ENCODE results near the gene GANC.

DNA sequence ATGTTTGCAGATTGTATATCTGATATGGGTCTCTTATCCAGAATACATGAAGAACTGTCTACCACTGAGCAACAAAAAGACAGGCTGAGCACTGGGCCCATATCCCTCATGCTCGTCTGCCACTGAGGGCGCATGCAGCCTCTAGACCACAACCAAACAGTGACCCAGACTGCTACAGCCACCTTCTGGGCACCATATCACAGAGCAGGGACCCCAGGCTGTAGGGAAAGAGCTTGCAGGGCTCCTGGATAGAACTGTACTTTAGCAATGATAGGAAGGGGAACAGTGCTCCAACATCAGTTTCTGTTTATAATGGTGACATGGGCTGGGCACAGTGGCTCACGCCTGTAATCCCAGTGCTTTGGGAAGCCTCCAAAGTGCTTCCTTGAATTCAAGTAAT lies 40.5 kb downstream of the GANC start:
- no peak for TF ChIP-seq TAF1 (IDR thresholded peaks at IDR 0.05; ENCODE audit: borderline replicate concordance, insufficient read depth, low read length)
- TF ChIP-seq, protein P1, sequence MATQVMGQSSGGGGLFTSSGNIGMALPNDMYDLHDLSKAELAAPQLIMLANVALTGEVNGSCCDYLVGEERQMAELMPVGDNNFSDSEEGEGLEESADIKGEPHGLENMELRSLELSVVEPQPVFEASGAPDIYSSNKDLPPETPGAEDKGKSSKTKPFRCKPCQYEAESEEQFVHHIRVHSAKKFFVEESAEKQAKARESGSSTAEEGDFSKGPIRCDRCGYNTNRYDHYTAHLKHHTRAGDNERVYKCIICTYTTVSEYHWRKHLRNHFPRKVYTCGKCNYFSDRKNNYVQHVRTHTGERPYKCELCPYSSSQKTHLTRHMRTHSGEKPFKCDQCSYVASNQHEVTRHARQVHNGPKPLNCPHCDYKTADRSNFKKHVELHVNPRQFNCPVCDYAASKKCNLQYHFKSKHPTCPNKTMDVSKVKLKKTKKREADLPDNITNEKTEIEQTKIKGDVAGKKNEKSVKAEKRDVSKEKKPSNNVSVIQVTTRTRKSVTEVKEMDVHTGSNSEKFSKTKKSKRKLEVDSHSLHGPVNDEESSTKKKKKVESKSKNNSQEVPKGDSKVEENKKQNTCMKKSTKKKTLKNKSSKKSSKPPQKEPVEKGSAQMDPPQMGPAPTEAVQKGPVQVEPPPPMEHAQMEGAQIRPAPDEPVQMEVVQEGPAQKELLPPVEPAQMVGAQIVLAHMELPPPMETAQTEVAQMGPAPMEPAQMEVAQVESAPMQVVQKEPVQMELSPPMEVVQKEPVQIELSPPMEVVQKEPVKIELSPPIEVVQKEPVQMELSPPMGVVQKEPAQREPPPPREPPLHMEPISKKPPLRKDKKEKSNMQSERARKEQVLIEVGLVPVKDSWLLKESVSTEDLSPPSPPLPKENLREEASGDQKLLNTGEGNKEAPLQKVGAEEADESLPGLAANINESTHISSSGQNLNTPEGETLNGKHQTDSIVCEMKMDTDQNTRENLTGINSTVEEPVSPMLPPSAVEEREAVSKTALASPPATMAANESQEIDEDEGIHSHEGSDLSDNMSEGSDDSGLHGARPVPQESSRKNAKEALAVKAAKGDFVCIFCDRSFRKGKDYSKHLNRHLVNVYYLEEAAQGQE (IDR thresholded peaks at IDR 0.05; ENCODE audit: insufficient read depth in 1 of 2, low read depth in 2 of 2, low read length in 2 of 2) = no peak
